AG04450 (cell line): ENCODE measurements around the gene RASD2. TPM values are rescaled to one million over a fixed set of nuclear protein-coding genes. Genes with fewer than 3 reads are reported as not detected.

Experiments
- CTCF ChIA-PET: fragments of 300-600, 350-600 bp; formaldehyde crosslinking; extraction: SDS; loops from one replicate; lab custom pipeline; 2022; ENCODE audit warnings: antibody characterized with exemption, inconsistent platforms; lab: Charles Lee
- POLR2A ChIA-PET: fragments of 350-600 bp; formaldehyde crosslinking; extraction: SDS; loops from one replicate; lab custom pipeline; 2021; ENCODE audit warnings: antibody characterized with exemption, inconsistent platforms; lab: Yijun Ruan, JAX
- DNase-seq: peaks from one replicate; pipeline ENCODE4 v3.0.0-alpha.2; 2011; ENCODE audit warnings: low read depth, low spot score
- H3K27ac ChIP-seq: one replicate; pipeline ENCODE4 v1.5.1; 2012; ENCODE audit warnings: low read depth, low read length, control low read depth
- H3K27me3 ChIP-seq: one replicate; pipeline ENCODE4 v1.6.0; 2012; ENCODE audit warnings: low read length; ENCODE audit not compliant: control insufficient read depth, insufficient read depth
- H3K4me3 ChIP-seq: 2 replicates; pipeline ENCODE4 v1.5.1; 2011; ENCODE audit warnings: mild to moderate bottlenecking, low read depth, low read length, control low read depth
- H3K9me3 ChIP-seq: 2 replicates; pipeline ENCODE4 v1.5.1; 2012; ENCODE audit warnings: low read length; ENCODE audit not compliant: control insufficient read depth, insufficient read depth
- polyA plus RNA-seq: library from polyadenylated mRNA; depleted of rRNA; stranded (reverse); fragments of >200 nt; gene quantifications from 2 replicates; pipeline ENCODE4 v1.2.3, GENCODE V29; 2011
- TF ChIP-seq, protein P1 (sequence below): IDR thresholded peaks from 2 replicates; pipeline ENCODE4 v1.5.1; 2011; ENCODE audit warnings: low read depth, low read length, control low read depth, inconsistent platforms

RASD2 gene
- polyA plus RNA-seq, 1 experiment, result 0.14 TPM

DNA sequence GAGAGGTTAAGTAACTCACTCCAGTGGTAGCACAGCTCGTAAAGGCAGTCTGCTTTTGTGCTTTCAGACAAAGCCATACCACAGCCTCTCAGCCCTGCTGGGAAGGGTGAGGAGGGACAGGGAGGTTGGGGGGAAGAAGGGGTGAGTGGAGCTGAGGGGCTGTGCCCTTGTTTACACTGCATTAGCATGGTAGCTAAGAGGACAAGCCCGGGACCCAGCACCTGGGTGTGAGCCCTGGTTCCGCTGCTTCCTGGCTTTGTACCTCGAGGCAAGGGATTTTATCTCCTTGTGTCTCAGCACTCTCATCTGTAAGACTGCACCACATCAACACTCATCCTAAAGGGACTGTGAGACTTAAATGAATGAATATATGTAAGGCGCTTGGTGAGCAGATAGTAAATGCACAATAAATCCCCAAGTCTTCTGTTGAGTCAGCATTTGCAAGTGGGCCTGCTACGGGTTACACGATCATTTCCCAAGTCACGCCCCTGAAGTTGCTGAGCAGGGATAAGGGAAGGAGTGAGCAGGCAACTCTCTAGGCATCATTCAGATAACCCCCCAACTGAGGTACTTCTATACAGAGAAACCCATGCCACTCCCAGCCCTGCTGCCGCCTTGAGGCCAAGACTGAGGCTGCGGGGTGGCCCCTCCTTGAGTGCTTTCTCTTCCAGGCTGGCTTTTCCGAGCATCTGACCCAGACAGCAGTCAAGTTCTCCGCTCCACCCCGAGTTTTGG is 7.5 kb downstream of the RASD2 start:
- Histone ChIP-seq H3K27me3 (peaks cover 14% of the 10 kb centered on the region), H3K4me3 (no peak overlapping the region), H3K9me3 (no peaks in the 10 kb centered on the region; the same call in 1 of the 2 replicates), H3K27ac (no peak overlapping the region)
- TF ChIP-seq, protein P1, sequence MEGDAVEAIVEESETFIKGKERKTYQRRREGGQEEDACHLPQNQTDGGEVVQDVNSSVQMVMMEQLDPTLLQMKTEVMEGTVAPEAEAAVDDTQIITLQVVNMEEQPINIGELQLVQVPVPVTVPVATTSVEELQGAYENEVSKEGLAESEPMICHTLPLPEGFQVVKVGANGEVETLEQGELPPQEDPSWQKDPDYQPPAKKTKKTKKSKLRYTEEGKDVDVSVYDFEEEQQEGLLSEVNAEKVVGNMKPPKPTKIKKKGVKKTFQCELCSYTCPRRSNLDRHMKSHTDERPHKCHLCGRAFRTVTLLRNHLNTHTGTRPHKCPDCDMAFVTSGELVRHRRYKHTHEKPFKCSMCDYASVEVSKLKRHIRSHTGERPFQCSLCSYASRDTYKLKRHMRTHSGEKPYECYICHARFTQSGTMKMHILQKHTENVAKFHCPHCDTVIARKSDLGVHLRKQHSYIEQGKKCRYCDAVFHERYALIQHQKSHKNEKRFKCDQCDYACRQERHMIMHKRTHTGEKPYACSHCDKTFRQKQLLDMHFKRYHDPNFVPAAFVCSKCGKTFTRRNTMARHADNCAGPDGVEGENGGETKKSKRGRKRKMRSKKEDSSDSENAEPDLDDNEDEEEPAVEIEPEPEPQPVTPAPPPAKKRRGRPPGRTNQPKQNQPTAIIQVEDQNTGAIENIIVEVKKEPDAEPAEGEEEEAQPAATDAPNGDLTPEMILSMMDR, result 0 out of 2 replicates have a peak, but pooled peaks have one; percentile 19
- CTCF ChIA-PET, result interaction anchor here (0.5 to 1.0 kb wide), 2 partner anchors 35 to 351 kb away, joined by 3 read pairs; no protein-coding TSS in a partner anchor
- no peak for DNase-seq
- POLR2A ChIA-PET, result no interaction called here

DNA sequence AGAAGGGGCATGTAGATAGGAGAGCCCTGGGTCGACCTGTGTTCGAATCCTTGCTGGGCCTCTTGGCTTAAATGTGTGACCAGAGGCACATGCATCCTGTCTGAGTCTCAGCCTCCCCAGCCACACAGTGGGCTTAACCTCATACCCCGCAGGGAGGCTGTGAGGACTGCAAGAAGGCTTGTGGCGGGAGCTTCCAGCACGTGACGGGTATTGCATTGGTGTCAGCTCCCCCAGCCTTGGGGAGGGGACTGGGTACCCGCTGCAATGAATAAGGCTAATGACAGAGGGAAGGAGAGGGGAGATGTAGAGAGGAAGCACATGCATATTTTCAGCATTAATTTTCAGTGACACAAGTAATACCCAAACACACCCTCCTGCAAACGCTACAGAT is 8.1 kb downstream of the RASD2 start:
- Histone ChIP-seq H3K27ac (no peak overlapping the region), H3K27me3 (peaks cover 9% of the 10 kb centered on the region), H3K9me3 (no peaks in the 10 kb centered on the region; the same call in 1 of the 2 replicates), H3K4me3 (no peak overlapping the region)
- DNase-seq, result no peak
- POLR2A ChIA-PET, result no interaction called here
- CTCF ChIA-PET, result no interaction called here
- TF ChIP-seq, protein P1, result no peak

DNA sequence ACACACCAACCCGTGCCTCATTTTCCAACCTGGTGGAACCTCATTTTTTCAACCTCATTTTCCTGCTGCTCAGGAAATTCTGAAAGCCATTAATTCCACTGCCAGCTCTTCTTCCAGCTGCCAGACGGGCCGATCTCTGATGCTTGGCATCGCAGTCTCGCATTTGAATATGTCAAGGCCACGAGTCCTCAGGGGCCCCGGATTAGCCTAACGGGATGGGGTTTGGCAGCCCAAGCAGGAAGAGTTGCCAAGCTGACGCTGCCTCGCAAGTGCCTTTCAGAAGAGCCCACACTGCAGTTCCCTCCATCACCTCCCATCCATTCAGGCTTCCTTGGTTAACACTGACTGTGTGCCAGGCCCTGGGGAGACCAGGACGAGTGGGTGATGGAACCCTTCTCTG is 8.7 kb downstream of the RASD2 start:
- ChIA-PET POLR2A (no interaction called here), CTCF (no interaction called here)
- TF ChIP-seq, protein P1, result no peak
- H3K27ac ChIP-seq, result no peak overlapping the region
- no peak for DNase-seq
- H3K9me3 ChIP-seq, result no peaks in the 10 kb centered on the region; the same call in 1 of the 2 replicates
- H3K4me3 ChIP-seq, result no peak overlapping the region
- peaks cover 3% of the 10 kb centered on the region for H3K27me3 ChIP-seq

DNA sequence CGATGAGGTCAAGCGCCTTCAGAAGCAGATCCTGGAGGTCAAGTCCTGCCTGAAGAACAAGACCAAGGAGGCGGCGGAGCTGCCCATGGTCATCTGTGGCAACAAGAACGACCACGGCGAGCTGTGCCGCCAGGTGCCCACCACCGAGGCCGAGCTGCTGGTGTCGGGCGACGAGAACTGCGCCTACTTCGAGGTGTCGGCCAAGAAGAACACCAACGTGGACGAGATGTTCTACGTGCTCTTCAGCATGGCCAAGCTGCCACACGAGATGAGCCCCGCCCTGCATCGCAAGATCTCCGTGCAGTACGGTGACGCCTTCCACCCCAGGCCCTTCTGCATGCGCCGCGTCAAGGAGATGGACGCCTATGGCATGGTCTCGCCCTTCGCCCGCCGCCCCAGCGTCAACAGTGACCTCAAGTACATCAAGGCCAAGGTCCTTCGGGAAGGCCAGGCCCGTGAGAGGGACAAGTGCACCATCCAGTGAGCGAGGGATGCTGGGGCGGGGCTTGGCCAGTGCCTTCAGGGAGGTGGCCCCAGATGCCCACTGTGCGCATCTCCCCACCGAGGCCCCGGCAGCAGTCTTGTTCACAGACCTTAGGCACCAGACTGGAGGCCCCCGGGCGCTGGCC is 11.0 kb downstream of the RASD2 start:
- CTCF ChIA-PET, result no interaction called here
- no peaks in the 10 kb centered on the region for H3K27me3 ChIP-seq
- no peak for DNase-seq
- H3K27ac ChIP-seq, result no peak overlapping the region
- H3K9me3 ChIP-seq, result no peaks in the 10 kb centered on the region; the same call in 1 of the 2 replicates
- TF ChIP-seq, protein P1, result no peak
- POLR2A ChIA-PET, result no interaction called here
- H3K4me3 ChIP-seq, result no peak overlapping the region
